Suprapubic skin (tissue), 4 donors: ENCODE results near the gene RELN. TPM values are rescaled to one million over a fixed set of nuclear protein-coding genes. Genes with fewer than 3 reads are reported as not detected.

ENCODE experiments used
- DNase-seq, 2 donors: peaks; one replicate each; pipeline ENCODE4 v3.0.0-alpha.2; 2019; ENCODE audit warnings: low spot score in 2 of 2
- H3K27ac ChIP-seq: fragments of 200-600 bp; sonication (generic); one replicate; pipeline ENCODE4 v1.5.1; 2019
- H3K27me3 ChIP-seq: fragments of 200-600 bp; sonication (generic); one replicate; pipeline ENCODE4 v1.5.1; 2019
- H3K36me3 ChIP-seq: fragments of 200-600 bp; sonication (generic); one replicate; pipeline ENCODE4 v1.5.1; 2019
- H3K4me1 ChIP-seq: fragments of 200-600 bp; sonication (generic); one replicate; pipeline ENCODE4 v1.5.1; 2019
- H3K4me3 ChIP-seq: fragments of 200-600 bp; sonication (generic); one replicate; pipeline ENCODE4 v1.5.1; 2019; ENCODE audit warnings: mild to moderate bottlenecking
- H3K9me3 ChIP-seq: fragments of 200-600 bp; sonication (generic); one replicate; pipeline ENCODE4 v1.5.1; 2019
- CTCF ChIP-seq, 2 donors: fragments of 200-600 bp in 1 of 2; fragments of 450-650 bp in 1 of 2; sonication (generic) in 1 of 2; IDR thresholded peaks; one replicate each; pipeline ENCODE4 v1.5.1; 2016 to 2019; ENCODE audit warnings: antibody characterized with exemption in 2 of 2, mild to moderate bottlenecking in 1 of 2, moderate library complexity in 1 of 2
- EP300 ChIP-seq: sonication (generic); formaldehyde crosslinking; IDR thresholded peaks from one replicate; pipeline ENCODE4 v1.6.1; 2017; ENCODE audit warnings: antibody characterized with exemption
- POLR2A ChIP-seq, 2 donors: fragments of 450-650 bp; IDR thresholded peaks; one replicate each; pipeline ENCODE4 v1.6.1; 2017; ENCODE audit warnings: antibody characterized with exemption in 2 of 2, mild to moderate bottlenecking in 2 of 2, moderate library complexity in 2 of 2
- POLR2AphosphoS5 ChIP-seq, 3 donors: sonication (generic); formaldehyde crosslinking; IDR thresholded peaks; one replicate each; pipeline ENCODE4 v1.6.1; 2017; ENCODE audit warnings: antibody characterized with exemption in 3 of 3
- WGBS: methylation state at CpG from one replicate; pipeline ENCODE4 v1.1.5; 2018; 5-methylcytosine and 5-hydroxymethylcytosine counted together
- total RNA-seq, 4 donors: library from RNA; depleted of rRNA; stranded (reverse); fragments of >200 nt; gene quantifications; one replicate each; pipeline ENCODE4 v1.1.0, GENCODE V29; 2016

The RELN gene
- total RNA-seq, 4 donors from 2014 or later = 0.72 to 1.8 (median 1.3) TPM

- Histone ChIP-seq H3K9me3 (no peaks in the 10 kb centered on the region), H3K4me3 (no peak overlapping the region), H3K4me1 (no peaks in the 10 kb centered on the region), H3K27ac (no peak overlapping the region), H3K27me3 (no peaks in the 10 kb centered on the region), H3K36me3 (no peaks in the 10 kb centered on the region)
- TF ChIP-seq POLR2AphosphoS5 (IDR thresholded peaks at IDR 0.05) (no peak), EP300 (no peak), CTCF (IDR thresholded peaks at IDR 0.05) (no peak), POLR2A (IDR thresholded peaks at IDR 0.05) (no peak)
- DNase-seq = no peak
- WGBS = 73% methylated on average over 3 of the region's 3 CpGs
Observed at GRCh38 chr7:103609778-103610177, 379.7 kb downstream of the RELN start.

DNA sequence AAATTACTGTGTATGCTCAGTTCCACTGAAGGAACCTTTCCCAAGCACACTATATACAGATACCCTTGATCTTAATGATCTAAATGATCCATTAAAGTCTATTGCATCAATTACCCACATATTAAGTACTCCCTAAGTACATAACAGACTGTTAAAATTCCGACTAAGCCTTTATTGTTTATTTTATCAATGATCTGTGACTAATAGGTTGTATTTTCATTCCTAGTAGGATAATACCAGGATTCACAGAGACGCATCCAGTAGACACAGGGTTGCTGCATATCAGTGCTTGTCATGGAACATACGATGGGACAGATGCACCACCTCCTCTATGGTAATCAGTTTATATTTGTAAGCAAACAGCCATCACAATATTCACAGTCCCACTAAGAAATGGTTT is 383.8 kb downstream of the RELN start:
- no peak for DNase-seq
- no peak overlapping the region for H3K4me3 ChIP-seq
- WGBS = 75% methylated on average over 3 of the region's 3 CpGs
- no peak for TF ChIP-seq POLR2A (IDR thresholded peaks at IDR 0.05)
- no peak for TF ChIP-seq POLR2AphosphoS5 (IDR thresholded peaks at IDR 0.05)
- TF ChIP-seq CTCF (IDR thresholded peaks at IDR 0.05) = no peak
- TF ChIP-seq EP300 = no peak
- no peaks in the 10 kb centered on the region for H3K4me1 ChIP-seq
- no peaks in the 10 kb centered on the region for H3K36me3 ChIP-seq
- H3K27ac ChIP-seq = no peak overlapping the region
- H3K9me3 ChIP-seq = no peaks in the 10 kb centered on the region
- no peaks in the 10 kb centered on the region for H3K27me3 ChIP-seq

DNA sequence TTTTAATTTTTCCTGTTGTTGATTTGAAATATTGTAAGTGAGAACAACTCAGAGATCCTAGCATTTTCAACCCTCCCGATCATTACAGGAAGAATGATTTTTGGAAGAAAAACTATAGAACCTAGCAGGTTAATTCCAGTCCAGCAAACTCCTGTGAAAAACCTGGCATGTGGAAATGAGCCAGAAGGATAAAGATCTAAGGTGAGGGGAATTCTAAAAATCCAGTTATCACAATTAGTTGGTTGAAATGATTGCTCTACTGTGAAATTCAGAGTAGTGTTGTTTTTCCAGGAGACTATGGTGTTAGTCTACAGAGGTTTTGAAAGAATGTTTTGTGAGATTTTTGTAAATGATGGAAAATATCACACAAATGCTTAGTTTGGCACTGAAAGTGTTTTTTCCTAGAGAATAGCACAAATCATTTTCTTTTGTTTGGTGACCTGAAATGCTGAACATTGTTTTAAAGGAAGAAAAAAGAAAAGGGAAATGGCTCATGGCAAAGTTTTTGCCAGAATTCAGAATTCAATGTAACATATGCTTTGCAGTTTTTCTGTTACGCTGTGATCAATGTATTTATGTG is 391.0 kb downstream of the RELN start:
- no peaks in the 10 kb centered on the region for H3K9me3 ChIP-seq
- no peaks in the 10 kb centered on the region for H3K27me3 ChIP-seq
- no peaks in the 10 kb centered on the region for H3K4me1 ChIP-seq
- no peak overlapping the region for H3K27ac ChIP-seq
- H3K4me3 ChIP-seq = no peak overlapping the region
- 66% methylated on average over 2 of the region's 2 CpGs for WGBS
- no peaks in the 10 kb centered on the region for H3K36me3 ChIP-seq
- TF ChIP-seq CTCF (IDR thresholded peaks at IDR 0.05) = no peak
- DNase-seq = no peak

DNA sequence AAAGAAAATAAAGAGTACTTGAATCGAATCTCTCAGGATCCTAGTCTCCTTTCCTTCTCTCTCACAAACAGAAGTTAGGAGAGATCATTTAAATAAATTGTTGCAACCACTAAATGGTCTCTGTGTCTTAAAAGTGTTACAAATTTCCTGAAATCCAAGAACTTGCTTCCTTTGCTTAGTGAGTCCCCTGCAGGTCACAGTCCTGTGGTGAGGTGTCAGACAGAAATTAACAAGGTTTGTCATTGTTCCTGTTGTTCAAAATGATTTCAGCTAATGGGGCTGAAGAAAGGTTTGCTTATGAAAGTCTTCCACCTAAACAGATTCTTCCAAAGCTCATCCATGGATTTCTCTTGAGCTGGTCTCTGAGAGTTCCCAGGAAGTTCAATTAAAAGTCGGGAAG is 391.9 kb downstream of the RELN start:
- TF ChIP-seq POLR2A (IDR thresholded peaks at IDR 0.05) (no peak), POLR2AphosphoS5 (IDR thresholded peaks at IDR 0.05) (no peak), EP300 (no peak)

DNA sequence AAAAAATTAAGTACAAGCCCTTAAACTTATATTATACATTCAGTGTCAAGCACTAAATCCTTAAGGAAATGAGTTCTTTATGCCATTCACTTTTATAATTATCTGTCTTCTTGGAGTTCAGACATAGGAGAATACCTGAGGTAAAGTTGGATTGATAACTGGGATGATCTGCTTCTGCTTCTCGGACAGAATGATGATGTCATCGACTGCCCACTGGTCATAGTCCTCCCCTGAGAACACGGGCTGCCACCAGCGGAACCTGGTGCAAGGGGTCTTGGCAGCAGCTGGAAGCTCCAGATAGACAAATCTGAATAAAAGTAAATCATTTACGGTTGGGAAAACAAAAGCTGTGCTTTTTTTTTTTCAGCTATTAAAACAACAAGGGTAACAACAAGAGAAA is 395.3 kb downstream of the RELN start:
- no peak for TF ChIP-seq EP300
- TF ChIP-seq POLR2AphosphoS5 (IDR thresholded peaks at IDR 0.05) = no peak
- TF ChIP-seq POLR2A (IDR thresholded peaks at IDR 0.05) = no peak
- TF ChIP-seq CTCF (IDR thresholded peaks at IDR 0.05) = no peak
- WGBS = 81% methylated on average over 5 of the region's 5 CpGs

More for the DNA sequence above, 391.9 kb downstream of the RELN start:
- no peak overlapping the region for H3K4me3 ChIP-seq
- no peak overlapping the region for H3K27ac ChIP-seq
- WGBS = 73% methylated on average over 2 of the region's 2 CpGs
- no peaks in the 10 kb centered on the region for H3K36me3 ChIP-seq
- H3K27me3 ChIP-seq = no peaks in the 10 kb centered on the region
- no peaks in the 10 kb centered on the region for H3K4me1 ChIP-seq
- no peaks in the 10 kb centered on the region for H3K9me3 ChIP-seq
- DNase-seq = no peak

DNA sequence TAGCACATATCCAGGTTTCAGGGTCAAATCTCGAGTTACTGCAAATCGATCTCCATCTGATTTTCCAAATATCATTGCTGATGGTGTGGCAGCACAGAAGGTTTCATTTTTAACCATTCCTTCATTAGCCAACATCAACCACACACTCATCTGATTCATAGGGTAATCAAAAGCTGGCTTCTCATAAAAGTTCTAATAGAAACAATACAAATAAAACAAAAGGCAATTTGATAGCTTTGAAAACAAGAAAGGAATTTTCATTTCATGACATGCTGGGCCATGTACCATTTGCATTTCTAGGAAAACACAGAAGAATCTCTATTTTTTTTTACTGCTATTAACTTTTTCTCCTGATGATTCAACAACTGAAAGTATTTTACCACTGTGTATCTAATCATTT is 395.8 kb downstream of the RELN start:
- WGBS = 80% methylated on average over 2 of the region's 2 CpGs
- H3K4me1 ChIP-seq = no peaks in the 10 kb centered on the region
- no peaks in the 10 kb centered on the region for H3K36me3 ChIP-seq
- H3K27ac ChIP-seq = no peak overlapping the region
- no peak overlapping the region for H3K4me3 ChIP-seq
- no peaks in the 10 kb centered on the region for H3K27me3 ChIP-seq
- TF ChIP-seq POLR2A (IDR thresholded peaks at IDR 0.05) = no peak
- TF ChIP-seq EP300 = no peak
- no peak for TF ChIP-seq CTCF (IDR thresholded peaks at IDR 0.05)
- TF ChIP-seq POLR2AphosphoS5 (IDR thresholded peaks at IDR 0.05) = no peak
- no peak for DNase-seq
- H3K9me3 ChIP-seq = no peaks in the 10 kb centered on the region

More for the DNA sequence above, 395.3 kb downstream of the RELN start:
- no peak for DNase-seq
- Histone ChIP-seq H3K27ac (no peak overlapping the region), H3K27me3 (no peaks in the 10 kb centered on the region), H3K4me1 (no peaks in the 10 kb centered on the region), H3K9me3 (no peaks in the 10 kb centered on the region), H3K4me3 (no peak overlapping the region), H3K36me3 (no peaks in the 10 kb centered on the region)
